Activated gamma-delta T cell treated with Interleukin-2 at 50 U/mL for 16 hours (primary cell): ENCODE data around the gene MYLK2.
"Not testable (repeated sequence)": the region's sequence is repeated elsewhere in the genome, so short reads cannot be mapped to it uniquely, and the experiment has no call there.

Experiments
- DNase-seq: peaks from one replicate; pipeline ENCODE4 v3.0.0-alpha.2; 2020

Gene MYLK2

DNA sequence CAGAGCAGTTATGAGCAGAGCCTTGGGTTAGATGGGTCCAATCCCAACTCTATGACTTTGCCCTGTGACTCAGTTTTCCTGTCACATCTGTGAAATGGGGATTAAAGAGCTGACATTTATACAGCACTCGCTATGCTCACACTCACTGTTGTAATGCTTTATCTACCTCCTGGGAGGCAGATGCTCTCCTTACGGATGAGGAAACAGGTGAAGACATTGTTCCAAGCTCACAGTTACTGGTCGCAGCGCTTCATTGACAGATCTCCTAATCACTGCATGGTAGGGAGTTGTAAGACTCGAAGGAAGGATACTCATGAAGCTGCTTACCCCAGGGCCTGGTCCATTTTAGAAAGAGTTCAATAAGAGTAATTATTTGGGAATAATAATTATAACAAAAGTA, 2.9 kb upstream of the MYLK2 start:
- no peak for DNase-seq

DNA sequence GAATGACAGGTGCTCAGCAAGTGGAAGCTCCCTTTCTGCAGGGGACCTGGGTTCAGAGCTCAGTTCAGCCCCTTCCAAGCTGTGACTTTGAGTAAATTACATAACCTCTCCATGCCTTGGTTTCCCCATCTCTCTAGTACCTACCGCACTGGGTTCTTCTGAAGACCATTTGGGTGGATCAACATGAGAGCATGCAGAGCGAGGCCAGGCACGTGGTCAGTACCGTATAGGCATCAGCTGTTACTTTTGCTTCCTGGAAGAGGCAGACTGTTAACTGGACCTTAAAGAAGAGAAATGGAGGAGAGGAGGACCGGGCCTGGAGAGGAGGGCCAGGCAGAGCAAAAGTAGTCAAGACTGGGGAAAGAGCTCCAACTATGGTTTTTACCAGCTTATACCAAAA, 1.7 kb upstream of the MYLK2 start:
- no peak for DNase-seq

DNA sequence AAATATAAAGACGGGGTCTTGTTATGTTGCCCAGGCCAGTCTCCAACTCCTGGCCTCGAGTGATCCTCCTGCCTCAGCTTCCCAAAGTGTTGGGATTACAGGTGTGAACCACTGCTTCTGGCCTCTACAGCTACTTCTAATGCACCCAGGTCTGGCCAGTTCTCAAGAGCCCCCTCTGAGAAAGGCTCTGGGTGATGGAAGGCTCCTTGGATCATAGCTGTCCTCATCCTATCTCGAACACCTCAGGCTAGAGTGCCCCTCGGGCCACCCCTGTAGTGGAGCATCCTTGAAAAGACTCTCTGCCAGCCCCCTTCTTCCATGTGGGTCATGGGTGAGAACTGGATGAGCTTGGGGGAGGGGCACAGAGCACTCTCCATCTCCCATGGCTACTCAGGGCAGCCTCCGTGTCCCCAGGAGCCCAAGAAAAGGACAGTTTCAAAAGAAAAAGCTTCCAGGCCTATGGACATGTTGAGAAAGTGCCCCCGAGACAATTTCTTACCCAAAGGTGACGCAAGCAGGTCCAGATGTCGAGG, 714 bp upstream of the MYLK2 start:
- DNase-seq: no peak

DNA sequence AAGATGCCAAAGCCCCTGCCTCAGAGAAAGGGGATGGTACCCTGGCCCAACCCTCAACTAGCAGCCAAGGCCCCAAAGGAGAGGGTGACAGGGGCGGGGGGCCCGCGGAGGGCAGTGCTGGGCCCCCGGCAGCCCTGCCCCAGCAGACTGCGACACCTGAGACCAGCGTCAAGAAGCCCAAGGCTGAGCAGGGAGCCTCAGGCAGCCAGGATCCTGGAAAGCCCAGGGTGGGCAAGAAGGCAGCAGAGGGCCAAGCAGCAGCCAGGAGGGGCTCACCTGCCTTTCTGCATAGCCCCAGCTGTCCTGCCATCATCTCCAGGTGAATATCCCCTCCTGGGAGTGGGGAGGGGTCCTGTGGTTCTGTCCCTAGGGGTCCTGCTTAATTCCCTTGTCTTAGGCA, 1.1 kb downstream of the MYLK2 start:
- DNase-seq: no peak

DNA sequence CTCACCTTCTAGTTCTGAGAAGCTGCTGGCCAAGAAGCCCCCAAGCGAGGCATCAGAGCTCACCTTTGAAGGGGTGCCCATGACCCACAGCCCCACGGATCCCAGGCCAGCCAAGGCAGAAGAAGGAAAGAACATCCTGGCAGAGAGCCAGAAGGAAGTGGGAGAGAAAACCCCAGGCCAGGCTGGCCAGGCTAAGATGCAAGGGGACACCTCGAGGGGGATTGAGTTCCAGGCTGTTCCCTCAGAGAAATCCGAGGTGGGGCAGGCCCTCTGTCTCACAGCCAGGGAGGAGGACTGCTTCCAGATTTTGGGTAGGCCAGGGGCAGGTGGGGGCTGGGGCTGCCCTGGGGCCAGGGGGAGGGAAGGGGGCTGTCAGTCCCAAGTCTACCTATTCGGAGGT, 2.3 kb downstream of the MYLK2 start:
- no peak for DNase-seq

DNA sequence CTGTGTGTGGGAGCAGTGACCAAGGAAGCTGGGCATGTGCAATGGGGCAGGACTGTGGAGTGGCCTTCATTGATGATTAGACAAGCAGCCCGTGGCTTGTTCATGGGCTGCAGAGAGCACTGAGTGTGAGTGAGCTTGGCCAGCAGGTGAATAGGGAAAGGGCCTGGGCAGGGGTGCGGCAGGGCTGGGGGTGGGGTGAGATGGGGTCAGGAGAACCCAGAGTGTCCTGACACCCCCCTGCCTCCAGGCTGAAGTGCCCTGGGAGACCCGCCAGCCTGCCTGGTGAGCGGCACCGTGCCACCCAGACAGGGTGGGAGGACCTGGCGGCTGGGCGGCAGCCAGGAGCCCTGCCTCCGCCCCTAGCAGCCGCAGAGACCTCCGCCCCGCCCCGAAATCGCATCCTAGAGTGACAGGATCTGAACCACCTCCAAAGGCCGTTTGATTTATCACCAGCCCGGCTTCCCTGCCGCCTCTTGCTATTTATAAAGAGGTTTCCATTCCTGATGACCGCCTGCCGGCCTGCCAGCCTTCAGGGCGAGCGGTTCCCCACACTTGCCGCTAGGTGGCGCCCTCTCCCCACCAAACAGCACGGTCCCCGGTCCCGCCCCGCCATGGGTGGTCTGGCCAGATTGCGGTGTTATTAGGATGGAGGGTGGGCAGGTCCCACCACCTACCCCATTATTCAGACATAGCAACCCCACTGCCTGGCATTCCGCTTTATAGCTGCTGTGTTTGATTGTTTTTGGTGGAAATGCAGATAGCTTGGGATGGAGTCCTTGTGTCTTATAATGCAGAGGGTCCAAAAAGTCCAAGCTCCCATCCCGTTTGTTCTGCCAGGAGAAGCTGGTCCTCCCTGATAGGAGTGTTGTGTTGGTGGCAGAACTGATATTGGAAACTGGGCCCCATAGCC, 3.5 kb downstream of the MYLK2 start:
- DNase-seq: peak; percentile 79

DNA sequence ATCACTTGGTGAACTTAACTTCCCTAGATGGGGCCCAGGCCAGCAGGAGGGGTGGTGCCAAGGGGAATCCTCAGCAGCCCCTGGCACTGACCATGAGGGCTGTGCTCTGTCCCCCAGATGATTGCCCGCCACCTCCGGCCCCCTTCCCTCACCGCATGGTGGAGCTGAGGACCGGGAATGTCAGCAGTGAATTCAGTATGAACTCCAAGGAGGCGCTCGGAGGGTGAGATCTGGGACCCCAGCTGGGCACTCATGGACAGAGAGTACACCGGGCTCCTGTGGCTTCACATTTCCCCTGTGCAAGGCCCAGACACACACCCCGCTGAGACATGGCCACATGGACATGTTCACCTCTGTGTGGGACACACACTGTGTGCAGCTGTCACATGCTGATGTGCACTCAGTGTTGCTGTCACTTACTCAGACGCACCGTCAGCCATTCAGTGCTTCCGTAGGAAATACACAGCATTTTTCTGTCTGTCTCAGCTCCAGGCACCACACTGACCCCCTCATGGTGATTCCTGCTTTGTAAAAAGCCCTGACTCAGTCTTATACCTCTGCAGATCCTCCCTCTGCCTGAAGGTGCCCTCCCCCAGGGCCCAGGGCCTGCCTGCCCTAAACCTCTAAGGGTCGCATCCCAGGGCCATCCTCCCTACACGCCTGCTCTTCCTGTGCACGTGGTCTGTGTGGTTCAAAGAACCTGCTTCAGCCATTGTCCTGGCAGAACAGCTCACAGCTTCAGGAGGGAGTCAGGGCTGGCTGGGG, 4.4 kb downstream of the MYLK2 start:
- no peak for DNase-seq

DNA sequence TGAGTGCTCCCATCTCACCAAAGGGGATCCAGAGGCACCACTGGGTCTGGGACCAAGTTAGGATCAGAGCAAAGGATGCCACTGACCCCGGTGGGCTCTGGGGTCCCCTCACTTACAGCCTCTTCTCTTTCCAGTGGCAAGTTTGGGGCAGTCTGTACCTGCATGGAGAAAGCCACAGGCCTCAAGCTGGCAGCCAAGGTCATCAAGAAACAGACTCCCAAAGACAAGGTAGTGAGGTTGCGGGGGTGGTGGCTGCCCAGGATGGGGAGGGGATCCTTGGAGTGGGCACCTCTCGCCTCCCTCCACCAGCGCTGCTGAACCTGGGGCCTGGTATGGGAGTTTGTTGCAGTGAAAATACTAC, 4.9 kb downstream of the MYLK2 start:
- DNase-seq: no peak

DNA sequence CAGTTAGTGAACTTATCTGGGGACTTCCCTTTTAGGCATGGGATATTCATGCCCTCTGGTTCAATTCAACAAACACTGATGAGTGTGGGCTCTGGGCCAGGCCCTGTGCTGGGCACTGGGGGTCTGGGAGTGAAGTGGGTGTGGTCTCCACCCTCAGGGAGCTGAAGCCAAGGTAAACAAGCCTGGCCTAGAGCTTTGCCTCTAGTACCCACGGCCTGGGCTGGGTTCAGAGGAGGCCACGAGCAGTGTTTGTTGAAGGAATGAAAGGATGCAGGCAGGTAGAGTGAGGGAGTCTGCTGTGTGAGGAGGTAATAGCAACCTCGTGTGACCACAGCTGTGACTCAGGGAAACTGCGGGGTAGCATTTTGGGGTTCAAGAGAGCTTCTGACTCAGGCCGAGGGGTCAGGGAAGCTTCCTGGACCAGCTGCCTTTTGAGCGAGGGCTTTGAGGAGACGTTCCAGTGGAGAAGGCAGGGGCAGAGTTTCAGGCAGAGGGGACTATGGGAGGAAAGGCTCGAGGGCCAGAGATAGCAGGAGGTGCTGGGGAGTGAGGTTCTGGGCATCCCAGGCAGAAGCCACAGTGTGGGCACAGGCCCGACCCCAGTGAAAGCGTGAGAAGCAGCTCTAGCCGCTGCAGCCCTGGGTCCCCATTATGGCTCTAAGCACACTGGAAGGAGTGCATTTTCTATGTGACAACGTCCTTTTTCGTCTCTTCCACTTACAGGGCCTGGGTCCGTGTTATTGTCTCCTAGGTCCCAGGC, 5.6 kb downstream of the MYLK2 start:
- no peak for DNase-seq

DNA sequence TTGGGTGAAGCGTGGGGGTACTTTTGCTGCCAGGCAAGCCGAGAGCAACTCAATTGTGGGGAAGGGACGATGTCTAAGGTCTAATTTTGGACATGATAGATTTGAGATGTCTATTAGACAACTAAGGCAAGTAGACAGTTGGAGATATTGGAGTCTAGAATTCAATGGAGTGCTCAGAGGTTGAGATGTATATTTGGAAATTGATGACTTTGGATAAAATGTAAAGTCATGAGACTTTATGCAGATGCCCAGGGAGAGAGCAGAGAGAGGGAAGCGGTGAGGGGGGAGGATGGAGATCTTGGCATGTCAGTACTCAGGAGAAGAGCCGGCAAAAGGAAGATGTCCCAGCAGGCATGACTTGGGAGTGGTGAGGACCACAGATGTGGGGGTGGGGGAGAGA, 6.9 kb downstream of the MYLK2 start:
- no peak for DNase-seq

DNA sequence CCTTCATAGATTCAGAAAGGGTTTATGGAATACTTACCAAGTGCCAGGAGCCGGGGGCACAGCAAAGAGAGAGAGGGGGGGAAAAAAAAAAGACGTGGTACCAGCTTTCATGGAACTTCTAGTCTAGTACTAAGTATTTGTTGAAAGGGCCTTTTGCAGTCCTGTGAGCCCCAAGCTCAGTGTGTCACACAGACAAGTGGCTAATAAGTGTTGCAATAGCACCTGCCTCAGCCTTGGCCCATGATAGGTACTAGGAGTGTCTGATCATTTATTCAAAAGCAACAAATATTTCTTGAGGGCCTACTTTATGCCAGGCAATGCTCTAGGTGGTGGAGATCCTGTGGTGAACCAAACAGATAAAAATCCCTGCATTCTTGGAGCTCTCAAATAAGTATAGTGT, 7.9 kb downstream of the MYLK2 start:
- DNase-seq: no peak

DNA sequence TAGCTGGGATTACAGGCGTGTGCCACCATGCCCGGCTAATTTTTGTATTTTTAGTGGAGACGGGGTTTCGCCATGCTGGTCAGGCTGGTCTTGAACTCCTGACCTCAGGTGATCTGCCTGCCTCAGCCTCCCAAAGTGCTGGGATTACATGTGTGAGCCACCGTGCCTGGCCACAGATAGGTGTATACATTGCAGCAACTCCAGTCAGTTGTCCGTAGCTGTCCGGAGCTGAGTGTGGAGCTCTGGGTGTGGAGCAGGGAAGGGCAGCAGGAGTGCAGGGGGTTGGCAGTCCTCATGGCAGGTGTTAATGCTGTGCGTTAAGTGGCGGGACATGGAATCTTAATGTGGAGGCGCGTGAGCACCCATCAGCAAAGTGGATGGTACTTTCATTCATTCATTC, 8.9 kb downstream of the MYLK2 start:
- not testable (repeated sequence) for DNase-seq

DNA sequence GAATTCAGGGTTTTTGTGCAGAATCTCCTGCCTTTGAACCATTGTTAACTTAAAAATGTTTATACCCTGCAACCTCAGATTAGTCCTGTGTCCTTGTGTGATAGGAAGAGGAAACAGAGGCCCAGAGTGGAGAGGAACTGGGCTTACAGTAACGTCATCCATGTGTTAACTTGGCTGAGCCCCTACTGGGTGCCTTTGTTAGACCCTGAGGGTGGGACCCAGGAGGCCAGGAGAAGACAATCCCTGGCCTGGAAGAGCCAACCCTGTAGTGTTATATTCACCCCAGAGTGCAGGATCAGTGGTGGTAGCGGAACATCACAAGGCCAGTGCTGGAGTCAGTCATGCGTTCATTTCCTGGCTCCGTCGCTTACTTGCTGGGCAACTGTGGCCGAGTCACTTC, 10.6 kb downstream of the MYLK2 start:
- DNase-seq: no peak

DNA sequence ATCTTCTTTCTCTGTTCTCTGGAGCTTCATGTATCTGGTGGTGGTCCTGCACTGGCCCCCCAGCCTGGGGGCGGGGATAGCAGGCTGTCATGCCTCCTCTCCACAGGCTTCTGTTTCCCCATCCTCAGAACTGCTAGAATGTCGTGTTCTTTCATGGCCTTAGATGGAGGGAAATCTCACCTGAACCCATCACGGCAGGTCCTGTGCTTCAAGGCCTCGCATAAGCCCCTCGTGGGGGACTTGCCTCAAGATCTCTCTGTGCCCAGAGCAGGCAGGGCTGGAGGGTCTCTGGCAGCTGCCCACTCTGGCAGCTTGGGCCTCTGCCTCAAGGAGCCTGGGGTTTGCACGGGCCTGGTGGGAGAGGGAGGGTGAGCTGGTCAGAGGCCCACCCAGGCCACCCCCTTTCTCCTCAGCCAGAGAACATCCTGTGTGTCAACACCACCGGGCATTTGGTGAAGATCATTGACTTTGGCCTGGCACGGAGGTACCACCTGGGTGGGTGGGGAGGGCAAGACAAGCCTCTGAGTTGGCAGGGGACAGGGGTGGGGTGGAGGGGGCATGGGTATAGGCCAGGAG, 11.3 kb downstream of the MYLK2 start:
- no peak for DNase-seq

DNA sequence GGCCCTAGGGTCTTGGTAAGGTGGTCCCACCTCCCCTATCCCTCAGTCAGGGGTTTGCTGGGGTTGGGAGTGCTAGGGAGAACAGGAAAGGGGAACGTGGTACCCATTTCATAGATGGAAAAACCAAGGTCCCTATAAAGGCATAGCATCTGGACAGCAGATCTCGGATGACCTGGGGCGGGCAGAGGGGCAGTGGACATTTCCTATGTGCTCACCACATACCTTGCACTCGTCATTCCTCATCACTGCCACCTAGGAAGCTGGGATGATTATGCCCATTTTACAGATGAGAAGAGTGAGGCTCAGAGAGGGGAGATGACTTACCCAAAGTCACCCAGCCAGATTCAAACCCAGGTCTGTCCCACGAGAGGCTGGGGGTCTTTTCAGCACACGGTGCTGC, 12.1 kb downstream of the MYLK2 start:
- DNase-seq: no peak

DNA sequence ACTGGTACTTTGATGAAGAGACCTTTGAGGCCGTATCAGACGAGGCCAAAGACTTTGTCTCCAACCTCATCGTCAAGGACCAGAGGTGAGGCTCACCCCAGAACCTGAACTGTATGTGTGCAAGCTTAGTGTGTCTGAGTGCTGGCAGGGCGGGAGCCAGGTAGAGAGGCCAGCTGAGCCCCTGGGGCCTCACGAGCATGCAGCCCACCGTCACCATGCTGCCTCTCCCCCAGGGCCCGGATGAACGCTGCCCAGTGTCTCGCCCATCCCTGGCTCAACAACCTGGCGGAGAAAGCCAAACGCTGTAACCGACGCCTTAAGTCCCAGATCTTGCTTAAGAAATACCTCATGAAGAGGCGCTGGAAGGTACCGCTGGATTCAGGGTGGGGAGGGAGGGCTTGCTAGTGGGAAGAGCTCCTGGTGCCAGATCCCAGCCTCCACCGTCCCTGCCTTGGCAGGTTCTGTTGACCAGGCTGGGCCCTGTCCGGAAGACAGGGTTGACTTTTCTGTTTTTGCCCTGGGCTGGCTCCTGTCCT, 12.7 kb downstream of the MYLK2 start:
- no peak for DNase-seq

DNA sequence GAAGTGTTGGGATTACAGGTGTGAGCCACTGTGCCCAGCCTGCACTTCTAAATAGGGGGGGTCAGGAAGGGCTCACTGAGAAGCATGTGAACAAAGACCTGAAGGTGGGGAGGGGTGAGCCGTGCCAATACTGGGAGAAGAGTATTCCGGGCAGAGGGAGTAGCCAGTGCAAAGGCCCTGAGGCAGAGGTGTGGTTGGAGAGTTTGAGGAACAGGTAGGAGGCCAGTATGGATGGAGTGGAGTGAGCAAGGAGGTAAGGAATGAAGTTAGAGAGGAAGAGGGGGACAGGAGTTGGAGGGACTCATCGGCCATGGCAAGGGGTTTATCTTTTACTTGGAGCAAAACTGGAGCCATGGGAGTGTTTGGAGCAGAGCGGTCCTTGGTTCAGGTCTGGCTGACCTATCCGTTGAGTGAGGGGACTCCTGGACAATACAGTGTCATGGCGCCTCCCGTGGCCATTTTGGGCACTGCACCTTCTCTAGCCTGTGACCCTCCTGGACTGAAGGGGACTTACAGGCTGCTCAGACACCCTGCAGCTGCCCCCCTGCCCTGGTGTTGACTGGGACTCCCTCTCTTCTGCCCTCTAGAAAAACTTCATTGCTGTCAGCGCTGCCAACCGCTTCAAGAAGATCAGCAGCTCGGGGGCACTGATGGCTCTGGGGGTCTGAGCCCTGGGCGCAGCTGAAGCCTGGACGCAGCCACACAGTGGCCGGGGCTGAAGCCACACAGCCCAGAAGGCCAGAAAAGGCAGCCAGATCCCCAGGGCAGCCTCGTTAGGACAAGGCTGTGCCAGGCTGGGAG, 14.2 kb downstream of the MYLK2 start:
- peak; percentile 60 for DNase-seq

DNA sequence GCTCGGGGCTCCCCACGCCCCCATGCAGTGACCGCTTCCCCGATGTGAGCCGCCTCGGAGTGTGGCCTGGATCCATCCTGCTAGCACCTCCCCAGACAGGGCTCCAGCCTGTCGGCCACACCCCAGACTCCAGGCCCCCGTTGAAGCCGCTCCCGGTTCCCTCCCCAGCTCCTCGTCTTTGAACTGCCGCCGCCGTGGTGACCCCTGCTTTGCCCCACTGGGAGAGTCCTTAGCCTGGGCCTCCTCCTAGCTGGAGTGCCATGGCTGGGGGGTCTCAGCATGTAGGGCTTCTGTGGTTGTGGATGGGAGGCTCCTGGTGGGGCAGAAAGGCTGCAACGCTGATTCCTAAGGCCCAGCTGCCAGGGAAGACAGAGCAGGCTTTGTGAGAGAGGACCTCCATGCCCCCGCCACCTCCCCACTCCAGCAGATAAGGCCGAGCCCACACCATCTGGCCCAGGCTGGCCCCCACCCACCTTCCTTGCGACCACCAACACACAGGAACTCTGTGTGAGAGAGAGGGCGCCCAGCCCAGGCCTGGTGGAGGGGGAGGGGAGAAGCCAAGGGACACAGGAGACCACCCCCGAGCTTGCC, 14.9 kb downstream of the MYLK2 start:
- no peak for DNase-seq

DNA sequence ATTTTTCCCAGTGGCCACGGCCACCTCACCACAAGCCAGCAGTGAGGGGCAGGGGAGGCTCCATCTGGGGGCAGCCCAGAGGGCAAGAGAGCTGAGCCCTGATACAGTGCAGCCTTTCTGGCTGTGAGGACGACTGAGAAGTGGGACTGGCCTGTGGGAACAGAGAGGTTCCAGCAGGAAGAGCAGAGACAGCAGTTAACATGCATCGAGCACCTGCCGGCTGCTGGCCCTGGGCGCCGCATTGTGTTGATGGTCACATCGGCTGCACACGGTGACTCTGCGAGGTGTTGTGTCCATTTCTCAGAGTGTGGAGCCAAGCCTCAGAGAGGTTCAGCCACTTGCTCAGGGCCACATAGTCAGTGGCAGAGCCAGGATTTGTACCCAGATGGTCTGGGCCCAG, 16.4 kb downstream of the MYLK2 start:
- no peak for DNase-seq

DNA sequence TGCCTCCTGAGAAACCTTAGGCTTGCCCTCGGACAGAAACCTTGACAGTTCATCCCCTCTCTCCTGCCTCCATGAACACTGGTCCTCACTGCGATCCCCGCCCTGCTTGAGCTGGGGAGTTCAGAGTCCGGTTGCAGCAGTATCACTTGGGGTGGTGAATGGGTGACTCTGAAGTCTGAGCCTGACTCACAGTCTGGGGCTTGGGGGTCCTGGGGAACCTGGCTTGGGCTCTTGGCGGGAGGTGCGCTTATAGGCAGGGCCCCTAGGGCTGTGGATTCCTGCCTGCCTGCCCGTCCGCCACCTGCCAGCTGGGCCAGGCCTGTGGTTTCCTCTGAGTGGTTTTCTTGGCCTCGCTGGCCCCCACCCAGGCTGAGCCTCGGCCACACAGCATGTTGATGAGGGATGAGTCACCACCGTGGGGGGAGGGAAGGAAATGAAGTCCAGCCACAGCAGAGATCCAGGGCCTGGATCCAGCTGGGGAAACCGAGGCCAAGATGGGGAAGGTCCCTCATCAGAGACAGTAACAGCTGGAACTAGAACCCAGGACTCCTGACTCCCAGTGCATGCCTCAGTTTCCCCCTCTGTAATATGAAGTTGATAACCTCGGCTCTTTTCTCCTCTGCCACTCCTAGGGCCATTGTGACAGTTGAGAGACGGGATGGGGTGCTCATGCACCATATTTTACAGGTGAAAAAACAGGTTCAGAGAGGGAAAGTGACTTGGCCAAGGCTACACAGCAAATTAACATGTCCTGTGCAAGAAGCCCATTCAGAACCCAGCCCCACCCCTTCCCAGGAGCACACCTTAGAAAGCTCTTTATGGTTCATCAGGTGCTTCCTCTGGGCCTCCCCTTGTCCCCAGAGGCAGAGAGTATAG, 17.1 kb downstream of the MYLK2 start:
- peak; percentile 23 for DNase-seq
